GM11168 (cell line): ENCODE results near the gene SH3BP5L.
"Not testable (repeated sequence)": the region's sequence is repeated elsewhere in the genome, so short reads cannot be mapped to it uniquely, and the experiment has no call there.

ENCODE experiments used
- in situ Hi-C: fragments of 300-500 bp; cut with MboI; formaldehyde crosslinking; loops from one replicate; pipeline ENCODE4 v1.12.0; 2022; ENCODE audit warnings: low sequenced_read_pairs; ENCODE audit not compliant: unreplicated experiment

SH3BP5L gene

GRCh38 chr1:248834343-248834940 is 8.7 kb upstream of the SH3BP5L start:
- in situ Hi-C loops = no loop called here

GRCh38 chr1:248831842-248832241 is 6.1 kb upstream of the SH3BP5L start:
- in situ Hi-C loops = no loop called here

GRCh38 chr1:248830718-248831017 is 5.0 kb upstream of the SH3BP5L start:
- in situ Hi-C loops = not testable (repeated sequence)

GRCh38 chr1:248828845-248829244 is 3.1 kb upstream of the SH3BP5L start:
- in situ Hi-C loops = no loop called here

GRCh38 chr1:248825573-248825908 is 174 bp downstream of the SH3BP5L start:
- in situ Hi-C loops = no loop called here

GRCh38 chr1:248825136-248825535 is 579 bp downstream of the SH3BP5L start:
- in situ Hi-C loops = no loop called here

GRCh38 chr1:248824701-248825100 is 1.0 kb downstream of the SH3BP5L start:
- in situ Hi-C loops = no loop called here

GRCh38 chr1:248824301-248824700 is 1.4 kb downstream of the SH3BP5L start:
- in situ Hi-C loops = no loop called here

GRCh38 chr1:248823517-248824001 is 2.2 kb downstream of the SH3BP5L start:
- in situ Hi-C loops = no loop called here

GRCh38 chr1:248822148-248823032 is 3.3 kb downstream of the SH3BP5L start:
- in situ Hi-C loops = no loop called here

- in situ Hi-C loops = no loop called here
Measured at GRCh38 chr1:248821641-248822040, 4.1 kb downstream of the SH3BP5L start.

- in situ Hi-C loops = no loop called here
Measured at GRCh38 chr1:248821101-248821500, 4.6 kb downstream of the SH3BP5L start.

- in situ Hi-C loops = no loop called here
Measured at GRCh38 chr1:248820041-248820585, 5.6 kb downstream of the SH3BP5L start.

- in situ Hi-C loops = no loop called here
Measured at GRCh38 chr1:248818505-248819374, 7.0 kb downstream of the SH3BP5L start.

- in situ Hi-C loops = no loop called here
Measured at GRCh38 chr1:248817065-248817464, 8.7 kb downstream of the SH3BP5L start.

- in situ Hi-C loops = no loop called here
Measured at GRCh38 chr1:248816042-248816851, 9.5 kb downstream of the SH3BP5L start.

- in situ Hi-C loops = no loop called here
Measured at GRCh38 chr1:248815407-248816034, 10.2 kb downstream of the SH3BP5L start.

- in situ Hi-C loops = no loop called here
Measured at GRCh38 chr1:248814351-248814750, 11.4 kb downstream of the SH3BP5L start.

GRCh38 chr1:248813546-248813945 is 12.2 kb downstream of the SH3BP5L start:
- in situ Hi-C loops = no loop called here
